SIG-M5 treated with dmso at 0.1 percent for 504 hours (cell line): ENCODE data around the gene F2RL1.
A peak's percentile ranks its signal among the peaks of the same experiment; 100 is the strongest.
"Not testable (repeated sequence)": the region's sequence is repeated elsewhere in the genome, so short reads cannot be mapped to it uniquely, and the experiment has no call there.

Experiments used
- DNase-seq: peaks from one replicate; lab custom pipeline; 2025; ENCODE audit not compliant: unreplicated experiment; lab: John Stamatoyannopoulos, UW

Gene F2RL1

GRCh38 chr5:76849419-76850291 is 30.8 kb downstream of the F2RL1 start, which contains the start of gene S100Z:
TSS of gene S100Z (plus strand) at chr5:76850014. CDS start at chr5:76875360, 25,346 bp downstream.
- no peak for DNase-seq

DNA sequence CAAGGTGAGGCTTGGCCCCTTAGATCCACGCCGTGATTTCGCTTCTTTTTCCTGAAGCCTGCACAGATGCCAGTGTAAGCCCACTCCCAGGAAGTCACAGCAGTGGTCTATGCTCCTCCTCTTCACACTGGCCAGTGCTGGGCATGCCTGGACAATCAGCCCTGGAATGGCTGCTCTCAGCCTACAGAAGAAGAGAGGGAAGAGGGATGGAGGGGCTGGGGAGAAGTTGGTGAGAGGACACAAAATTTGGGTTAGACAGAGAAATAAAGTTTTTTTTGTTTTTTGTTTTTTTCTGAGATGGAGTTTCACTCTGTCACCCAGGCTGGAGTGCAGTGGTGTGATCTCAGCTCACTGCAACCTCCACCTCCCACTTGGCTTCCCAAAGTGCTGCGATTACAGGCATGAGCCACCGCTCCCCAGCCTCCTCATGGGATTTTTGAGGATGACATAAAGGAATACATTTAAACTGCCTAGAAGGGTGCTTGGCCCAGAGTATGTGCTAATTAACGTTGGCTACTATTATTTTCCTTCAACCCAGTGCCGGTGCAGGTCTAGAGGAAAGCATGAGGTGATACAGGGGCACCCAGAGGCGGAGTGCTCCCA is 31.8 kb downstream of the F2RL1 start:
- DNase-seq: no peak

- DNase-seq: peak; percentile 16
Measured at GRCh38 chr5:76851728-76852369, 33.0 kb downstream of the F2RL1 start.

GRCh38 chr5:76852772-76853171 is 33.9 kb downstream of the F2RL1 start:
- no peak for DNase-seq

DNA sequence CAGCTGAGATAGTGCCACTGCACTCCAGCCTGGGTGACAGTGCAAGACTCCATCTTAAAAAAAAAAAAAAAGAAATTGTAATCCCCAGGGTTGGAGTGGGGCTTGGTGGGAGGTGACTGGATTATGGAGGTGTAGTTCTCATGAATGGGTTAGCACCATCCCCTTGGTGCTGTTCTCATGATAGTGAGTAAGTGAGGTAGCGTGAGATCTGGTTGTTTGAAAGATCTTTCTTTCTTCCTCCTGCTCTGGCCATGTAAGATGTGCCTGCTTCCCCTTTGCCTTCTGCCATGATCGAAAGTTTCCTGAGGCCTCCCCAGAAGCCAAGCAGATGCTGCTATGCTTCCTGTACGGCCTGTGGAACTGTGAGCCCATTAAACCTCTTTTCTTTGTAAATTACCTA is 34.9 kb downstream of the F2RL1 start:
- not testable (repeated sequence) for DNase-seq

DNA sequence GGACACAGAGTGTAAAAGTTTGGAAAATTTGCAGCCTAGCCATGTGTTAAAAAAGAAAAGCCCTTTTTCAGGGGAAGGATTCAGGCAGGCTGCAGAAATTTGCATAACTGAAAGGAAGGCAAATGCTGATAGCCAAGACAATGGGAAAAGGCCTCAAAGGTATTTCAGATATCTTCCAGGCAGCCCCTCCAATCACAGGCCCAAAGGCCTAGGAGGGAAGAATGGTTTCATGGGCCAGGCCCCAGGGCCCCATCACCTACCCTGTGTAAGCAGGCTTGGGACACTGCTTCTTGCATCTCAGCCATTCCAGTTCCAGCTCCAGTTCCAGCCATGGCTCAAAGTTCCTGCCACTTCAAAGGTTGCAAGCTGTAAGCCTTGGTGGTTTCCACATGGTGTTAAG is 35.8 kb downstream of the F2RL1 start:
- no peak for DNase-seq

- not testable (repeated sequence) for DNase-seq
Measured at GRCh38 chr5:76855501-76855900, 36.7 kb downstream of the F2RL1 start.

DNA sequence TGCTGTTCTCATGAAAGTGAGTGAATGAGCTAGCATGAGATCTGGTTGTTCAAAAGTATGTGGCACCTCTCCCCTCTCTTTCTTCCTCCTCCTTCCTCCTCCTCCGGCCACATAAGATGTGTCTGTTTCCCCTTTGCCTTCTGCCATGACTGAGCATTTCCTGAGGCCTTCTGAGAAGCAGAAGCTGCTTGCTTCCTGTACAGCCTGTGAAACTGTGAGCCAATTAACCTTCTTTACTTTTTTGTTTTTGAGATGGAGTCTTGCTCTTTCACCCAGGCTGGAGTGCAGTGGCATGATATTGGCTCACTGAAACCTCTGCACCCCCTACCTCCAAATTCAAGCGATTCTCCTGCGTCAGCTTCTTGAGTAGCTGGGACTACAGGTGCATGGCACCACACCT is 37.1 kb downstream of the F2RL1 start:
- DNase-seq: peak; percentile 75

DNA sequence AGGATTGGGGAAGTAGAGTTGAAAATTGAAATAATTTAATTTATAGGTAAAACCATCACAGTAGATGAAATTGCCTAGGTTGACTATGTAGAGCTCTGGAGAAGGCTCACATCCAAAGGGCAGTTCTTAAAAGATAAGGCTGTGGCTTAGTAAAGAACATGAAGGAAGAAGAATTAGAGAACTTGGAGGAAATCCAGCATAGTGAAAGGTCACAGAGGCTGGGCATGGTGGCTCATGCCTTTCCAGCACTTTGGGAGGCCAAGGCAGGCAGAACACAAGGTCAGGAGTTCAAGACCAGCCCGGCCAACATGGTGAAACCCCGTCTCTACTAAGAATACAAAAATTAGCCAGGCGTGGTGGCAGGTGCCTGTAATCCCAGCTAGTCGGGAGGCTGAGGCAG is 38.0 kb downstream of the F2RL1 start:
- not testable (repeated sequence) for DNase-seq

GRCh38 chr5:76859591-76860247 is 40.9 kb downstream of the F2RL1 start:
- DNase-seq: no peak

DNA sequence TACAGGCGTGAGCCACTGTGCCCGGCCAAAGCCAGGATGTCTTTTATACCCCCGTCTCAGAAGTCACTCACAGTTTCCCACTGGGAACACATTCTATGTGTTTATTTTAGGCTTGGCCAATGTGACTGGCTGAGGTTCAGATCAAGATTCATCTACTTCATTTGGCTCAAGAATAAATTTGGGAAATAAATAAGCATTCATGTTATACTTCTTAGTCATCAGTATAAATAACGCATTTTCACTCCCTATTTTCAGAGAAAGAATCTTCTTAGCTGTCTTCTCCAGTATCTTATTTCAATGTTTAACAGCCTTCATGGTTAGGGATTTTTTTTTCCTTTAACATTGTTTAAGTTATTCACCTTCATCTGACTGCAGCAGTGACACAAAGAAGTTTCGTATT is 42.8 kb downstream of the F2RL1 start:
- DNase-seq: no peak

- peak; percentile 13 for DNase-seq
Measured at GRCh38 chr5:76863001-76863400, 44.2 kb downstream of the F2RL1 start.

GRCh38 chr5:76866503-76866902 is 47.7 kb downstream of the F2RL1 start:
- no peak for DNase-seq

- no peak for DNase-seq
Measured at GRCh38 chr5:76867038-76867437, 48.2 kb downstream of the F2RL1 start.

DNA sequence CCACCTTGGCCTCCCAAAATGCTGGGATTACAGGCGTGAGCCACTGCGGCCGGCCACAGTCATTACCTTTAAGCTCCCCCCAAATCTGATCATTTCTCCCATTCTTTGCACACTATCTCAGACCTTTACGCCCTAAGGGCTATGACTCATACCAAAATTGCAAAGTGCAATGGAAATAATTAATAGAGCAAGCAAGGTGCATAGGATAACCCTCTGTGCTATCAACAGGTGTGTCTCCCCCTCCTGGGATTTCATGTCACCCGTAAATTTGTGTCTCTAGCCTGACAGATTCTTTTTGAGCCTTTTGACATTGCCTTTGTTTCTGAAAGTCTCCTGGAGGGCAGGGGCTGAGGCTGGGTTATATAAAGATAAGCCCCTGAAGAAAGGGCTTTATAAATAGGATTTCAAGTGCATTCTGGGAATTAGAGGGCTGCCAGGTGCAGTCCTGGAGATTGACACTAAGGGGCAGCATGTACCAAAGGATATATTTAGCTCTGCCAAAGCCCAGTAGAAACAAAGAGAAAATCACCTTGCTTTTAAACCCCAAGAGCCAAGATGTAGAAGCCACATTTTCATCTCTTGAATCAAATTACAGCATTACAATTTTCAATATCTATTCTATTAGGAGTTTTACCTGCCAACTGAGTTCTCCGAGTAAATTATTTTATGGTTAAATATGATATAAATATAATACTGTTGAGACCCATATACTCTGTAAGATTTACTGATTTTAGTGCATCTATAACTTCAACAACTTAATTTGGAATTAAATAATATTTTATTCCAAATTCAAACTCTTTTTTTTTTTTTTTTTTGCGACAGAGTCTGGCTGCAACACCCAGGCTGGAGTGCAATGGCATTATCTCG is 49.2 kb downstream of the F2RL1 start:
- DNase-seq: peak; percentile 73

DNA sequence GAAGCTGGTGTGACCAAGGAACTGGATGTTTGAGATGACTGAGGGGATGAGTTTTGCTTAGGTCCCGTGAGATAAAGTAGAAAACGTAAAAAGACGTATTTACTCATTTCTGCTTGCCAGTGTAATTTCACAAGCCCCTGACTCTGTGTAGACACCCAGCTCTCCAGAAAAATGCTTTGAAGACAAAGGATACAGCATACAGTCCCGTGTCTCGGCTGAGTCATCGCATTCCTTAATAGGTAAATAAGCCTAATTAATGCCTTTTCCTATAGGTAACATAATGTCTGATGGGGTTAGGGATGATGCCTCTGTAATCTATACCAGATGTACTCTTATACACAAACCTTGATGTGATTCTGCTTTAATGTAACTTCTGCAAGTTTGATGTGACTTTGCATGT is 51.2 kb downstream of the F2RL1 start:
- no peak for DNase-seq

GRCh38 chr5:76874088-76874581 is 55.3 kb downstream of the F2RL1 start:
- no peak for DNase-seq
